ENCODE measurements around the gene ACO2. TPM values are rescaled to one million over a fixed set of nuclear protein-coding genes. Genes with fewer than 3 reads are reported as not detected.
A peak's percentile ranks its signal among the peaks of the same experiment; 100 is the strongest.
"Not testable (repeated sequence)": the region's sequence is repeated elsewhere in the genome, so short reads cannot be mapped to it uniquely, and the experiment has no call there.

Gene ACO2
- total RNA-seq, 1 experiment from 2014 or later, result 43.7 TPM

DNA sequence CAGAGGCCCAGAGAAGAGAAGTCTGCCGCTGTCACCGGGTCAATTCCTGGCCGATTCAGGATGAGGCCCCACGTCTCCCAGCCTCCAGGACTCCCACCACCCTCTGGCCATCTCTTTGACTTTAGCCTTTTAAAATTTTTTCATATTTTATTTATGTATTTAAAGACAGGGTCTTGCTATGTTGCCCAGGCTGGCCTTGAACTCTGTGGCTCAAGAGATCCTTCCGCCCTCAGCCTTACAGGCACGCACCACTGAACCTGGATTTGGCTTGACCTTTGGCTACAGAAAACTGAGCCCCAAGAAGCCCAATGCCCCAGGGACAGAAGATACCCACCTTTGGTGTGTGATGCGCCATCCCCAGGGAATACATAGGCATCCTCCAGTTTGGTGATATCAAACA lies 71.4 kb downstream of the ACO2 start:
- no peak for DNase-seq (ENCODE audit: low read depth)

DNA sequence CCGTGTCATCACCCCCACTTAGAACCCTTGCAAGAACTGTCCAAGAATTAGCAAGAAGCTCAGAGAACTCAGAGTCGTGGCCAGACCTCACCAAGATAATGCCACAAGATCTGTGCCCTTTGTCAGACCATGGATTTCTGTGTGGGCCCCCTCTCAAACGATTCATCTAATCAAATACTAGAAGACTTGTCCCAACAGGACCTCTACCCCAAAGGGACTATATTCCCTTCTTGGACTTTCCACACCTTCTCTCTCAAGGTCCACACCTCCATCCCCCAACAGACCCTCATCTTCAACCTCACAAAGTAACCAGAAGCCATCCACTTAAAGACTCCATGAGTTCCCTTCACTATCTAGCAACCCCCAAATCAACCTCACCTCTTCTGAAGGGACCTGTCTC lies 72.6 kb downstream of the ACO2 start:
- DNase-seq (ENCODE audit: low read depth), result no peak

DNA sequence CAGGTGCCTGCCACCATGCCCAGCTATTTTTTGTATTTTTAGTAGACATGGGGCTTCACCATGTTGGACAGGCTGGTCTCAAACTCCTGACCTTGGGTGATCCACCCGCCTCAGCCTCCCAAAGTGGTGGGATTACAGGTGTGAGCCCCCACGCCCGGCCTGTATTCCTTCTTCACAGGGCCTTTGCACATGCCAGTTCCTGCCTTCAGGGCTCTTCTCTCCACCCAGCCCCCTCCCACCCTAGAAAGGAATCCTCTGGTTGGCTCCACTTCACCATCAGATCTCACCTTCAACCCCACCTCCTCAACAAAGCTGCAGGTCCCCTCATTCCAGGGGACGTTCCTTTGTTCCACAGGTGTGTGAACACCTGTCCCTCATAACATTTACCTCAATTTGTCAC lies 73.3 kb downstream of the ACO2 start:
- DNase-seq (ENCODE audit: low read depth), result no peak

DNA sequence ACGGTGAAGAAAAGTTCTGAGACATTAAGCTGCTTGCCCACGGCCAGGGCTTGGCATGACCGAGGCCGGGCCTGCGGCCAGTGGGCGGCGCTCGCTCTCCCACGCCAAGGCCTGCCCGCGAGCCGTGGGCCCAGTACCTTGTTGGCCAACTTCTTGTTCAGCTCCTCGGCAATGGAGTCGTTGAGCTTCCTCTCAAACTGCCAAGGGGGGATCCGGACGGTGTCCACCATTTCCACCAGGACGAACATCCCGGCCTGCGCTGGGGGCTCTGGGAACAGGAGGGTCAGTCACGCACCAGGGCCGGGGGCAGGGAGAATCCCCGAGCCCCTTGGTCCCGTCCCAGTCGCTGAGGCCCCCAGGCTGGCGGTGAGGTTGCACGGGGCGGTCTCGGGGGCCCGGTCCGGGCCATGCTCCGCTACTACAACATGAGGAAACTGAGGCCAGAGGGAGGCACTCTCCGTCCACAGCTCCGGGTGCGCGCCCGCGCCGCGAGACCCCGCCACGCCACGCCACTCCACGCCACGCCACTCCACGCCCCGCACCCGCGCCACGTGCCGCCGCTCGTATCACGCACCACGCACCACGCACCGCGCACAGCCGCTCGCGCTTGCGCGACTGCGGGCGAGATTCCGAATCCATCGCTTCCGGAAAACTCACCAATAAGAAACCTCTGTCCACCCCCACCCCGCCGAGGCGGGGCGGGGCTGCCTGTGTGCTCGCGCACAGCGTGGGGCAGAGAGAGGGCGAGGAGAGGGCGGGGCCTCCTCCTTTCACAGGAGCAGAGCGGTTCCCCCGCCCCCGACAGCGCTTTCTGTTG lies 75.1 kb downstream of the ACO2 start, which contains the start of gene POLR3H:
POLR3H (minus strand) TSS at position 617 of the 817 bp plus-strand sequence; CDS start at position 248, 369 bp downstream.
- DNase-seq (ENCODE audit: low read depth), result peak; percentile 96

DNA sequence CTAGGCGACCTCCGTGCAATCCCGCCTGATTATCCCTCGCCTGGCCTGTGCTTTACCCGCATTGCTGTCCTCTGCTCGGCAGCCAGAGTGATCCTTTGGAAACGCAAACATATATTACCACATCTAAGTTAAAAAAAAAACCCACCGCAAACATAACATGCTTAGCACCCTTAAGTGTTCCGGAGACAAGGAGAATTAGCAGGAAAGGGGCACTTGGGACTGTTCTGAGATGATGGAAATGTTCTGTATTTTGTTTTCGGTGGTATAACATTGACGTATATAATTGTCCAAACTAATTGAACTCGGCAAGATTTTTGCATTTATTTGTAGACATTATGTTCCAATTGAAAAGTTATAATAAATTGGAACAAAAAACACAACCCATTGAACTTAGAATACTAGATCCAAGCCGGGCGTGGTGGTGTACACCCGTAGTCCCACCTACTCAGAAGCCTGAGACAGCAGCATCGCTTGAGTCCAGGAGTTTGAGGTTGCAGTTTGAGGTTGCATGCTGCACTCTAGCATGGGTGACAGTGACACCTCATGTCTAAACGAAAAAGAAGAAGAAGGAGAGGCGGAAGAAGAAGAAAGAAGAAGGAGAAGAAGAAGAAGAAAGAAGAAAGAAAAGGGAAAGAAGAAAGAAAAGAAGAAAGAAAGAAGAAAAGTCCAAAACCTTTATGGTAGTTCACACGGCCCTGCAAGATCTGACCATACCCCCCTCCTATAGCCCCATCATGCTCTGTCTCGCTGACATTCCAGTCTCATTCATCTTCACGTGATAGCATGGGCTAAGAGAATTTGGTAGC lies 76.0 kb downstream of the ACO2 start:
- no peak for DNase-seq (ENCODE audit: low read depth)

DNA sequence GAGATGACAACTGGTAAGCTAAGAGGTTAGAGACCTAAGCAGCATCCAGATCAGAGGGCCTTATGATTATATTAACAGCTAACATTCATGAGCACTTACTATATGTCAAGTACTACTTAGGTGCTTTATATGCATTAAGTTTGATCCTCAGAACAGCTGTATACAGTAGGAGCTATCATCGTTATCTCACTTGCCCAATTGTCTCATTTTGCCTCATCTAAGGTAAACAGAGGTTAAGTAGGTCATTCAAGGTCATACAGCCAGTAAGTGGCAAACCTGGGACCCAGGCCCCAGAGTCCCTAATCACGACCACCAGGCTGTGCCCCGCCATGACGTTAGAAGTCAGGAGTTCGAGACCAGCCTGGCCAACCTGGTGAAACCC lies 79.9 kb downstream of the ACO2 start:
- DNase-seq (ENCODE audit: low read depth), result no peak

DNA sequence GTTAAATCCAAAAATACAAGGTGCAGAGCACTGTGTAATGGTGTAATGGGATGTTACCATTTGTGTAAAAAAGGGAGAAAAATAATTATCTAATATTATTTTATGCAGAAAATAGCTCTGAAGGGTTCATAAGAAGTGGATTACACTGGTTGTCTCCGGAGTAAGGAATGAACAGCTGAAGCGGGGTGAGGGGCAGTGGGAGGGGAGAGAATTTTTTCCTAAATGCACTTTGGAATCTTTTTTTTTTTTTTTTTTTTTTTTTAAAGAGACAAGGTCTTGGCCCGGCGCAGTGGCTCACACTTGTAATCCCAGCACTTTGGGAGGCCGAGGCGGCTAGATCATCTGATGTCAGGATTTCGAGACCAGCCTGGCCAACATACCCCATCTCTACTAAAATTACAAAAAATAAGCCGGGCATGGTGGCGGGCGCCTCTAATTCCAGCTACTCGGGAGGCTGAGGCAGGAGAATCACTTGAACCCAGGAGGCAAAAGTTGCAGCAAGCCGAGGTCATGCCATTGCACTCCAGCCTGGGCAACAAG lies 82.1 kb downstream of the ACO2 start:
- no peak for DNase-seq (ENCODE audit: low read depth)

DNA sequence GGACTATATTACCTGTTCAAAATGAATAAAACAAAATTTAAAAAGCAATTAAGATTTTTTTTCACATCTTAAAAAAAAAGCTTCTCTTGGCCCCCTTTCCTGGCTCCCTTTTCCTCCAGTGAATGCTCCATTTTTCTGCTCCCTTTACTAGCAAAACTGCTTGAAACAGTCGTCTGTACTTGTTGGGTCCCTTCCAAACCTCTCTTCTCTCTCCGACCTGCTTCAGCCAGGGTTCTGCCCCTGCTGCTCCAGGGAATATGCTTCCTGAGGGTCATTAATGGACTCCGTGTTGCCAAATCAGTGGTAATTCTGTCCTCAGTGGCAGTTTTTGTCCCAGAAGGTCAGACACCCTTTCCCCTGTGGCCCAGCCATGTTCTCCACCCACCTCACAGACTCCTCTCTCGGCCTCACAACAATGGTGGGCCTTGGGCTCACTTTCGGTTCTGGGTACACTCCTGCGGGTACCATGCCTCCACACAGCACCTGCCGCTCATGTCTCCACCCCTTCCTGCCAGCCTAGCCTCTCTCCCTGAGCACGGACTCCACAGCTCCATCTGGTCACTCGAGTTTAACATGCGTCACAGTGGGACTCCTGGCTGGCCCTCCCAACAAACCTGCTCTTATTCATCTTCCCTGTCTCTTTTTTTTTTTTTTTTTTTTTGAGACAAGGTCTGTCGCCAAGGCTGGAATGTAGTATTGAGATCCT lies 83.1 kb downstream of the ACO2 start:
- DNase-seq (ENCODE audit: low read depth), result no peak

DNA sequence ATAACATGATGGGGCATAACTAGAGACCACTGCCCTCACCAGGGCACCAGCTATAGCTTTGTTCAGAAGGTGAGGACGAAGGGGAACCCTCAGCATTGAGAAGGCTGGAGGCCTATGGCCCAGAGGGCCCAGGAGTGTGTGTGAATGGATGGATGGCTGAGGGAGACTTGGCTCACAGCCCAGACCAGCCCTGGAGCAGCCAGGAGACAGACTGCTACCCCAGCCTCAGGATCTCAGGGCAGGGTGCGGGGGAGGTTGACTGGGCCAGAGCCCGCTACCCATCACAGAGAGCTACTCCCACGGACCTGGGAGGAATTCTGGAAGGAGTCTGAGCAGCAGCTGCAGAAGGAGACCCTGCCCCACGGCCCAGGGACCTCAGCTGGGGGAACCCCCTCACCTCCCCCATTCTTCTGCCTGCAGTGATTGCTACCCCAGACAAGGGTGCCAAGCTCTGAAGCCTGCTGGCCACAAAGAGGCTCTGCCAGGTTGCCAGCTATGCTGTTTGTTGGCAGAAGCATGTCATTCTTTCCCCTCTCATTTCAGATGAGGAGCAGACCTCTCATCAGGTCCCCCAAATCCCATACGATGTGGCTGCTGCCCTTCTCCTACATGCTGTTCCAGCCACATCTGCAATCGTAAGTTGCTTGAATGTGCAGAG lies 86.5 kb downstream of the ACO2 start:
- DNase-seq (ENCODE audit: low read depth), result no peak

DNA sequence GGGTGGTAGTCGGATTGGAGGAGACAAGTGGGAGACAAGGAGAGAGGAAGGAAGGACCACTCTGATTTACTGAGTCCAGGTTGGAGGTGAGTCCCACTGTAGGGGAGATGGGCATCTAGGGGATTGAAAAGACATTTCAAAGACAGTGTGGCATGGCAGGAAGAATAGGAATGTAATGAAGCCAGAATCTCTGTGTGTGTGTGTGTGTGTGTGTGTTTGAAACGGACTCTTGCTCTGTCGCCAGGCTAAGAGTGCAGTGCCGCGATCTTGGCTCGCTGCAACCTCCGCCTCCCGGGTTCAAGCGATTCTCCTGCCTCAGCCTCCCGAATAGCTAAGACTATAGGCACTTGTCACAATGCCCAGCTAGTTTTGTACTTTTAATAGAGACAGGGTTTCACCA lies 87.6 kb downstream of the ACO2 start:
- no peak for DNase-seq (ENCODE audit: low read depth)

DNA sequence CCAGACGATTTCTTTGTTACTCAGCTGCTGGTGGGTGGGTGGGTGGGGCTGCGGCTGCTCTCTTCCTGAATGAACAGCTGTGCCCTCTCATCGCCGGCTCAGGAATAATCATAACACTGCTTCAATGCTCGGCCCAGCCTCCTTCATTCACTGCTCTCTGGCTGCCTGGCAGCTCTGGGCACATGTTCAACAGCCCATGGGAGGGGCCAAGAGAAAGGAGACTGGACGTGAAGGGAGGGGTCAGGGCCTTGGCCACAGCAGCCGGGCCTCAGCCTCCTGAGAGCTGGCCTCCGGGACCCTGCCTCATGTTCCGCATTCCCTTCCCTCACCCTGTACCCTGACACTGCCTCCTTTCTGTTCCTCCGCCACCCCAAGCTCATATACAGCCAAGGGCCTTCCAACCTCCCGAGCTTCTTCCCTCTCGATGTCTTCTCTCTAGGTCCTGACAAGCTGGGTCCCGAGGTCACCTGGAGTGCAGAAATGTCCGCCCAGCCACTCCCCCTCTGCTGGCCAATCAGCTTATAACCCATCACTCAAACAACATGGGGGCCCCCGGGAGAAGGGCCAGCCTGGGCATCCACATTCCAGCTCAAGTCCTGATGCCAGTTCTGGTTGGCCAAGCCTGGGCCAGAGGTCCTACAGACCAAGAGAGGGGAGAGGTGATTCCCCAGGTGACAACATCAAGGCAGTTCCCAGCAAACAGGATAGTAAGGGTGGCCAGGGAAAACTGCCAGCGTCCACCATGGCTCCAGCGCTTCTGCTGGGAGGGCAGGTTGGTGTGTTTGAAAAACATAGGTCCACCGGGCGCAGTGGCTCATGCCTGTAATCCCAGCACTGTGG lies 88.7 kb downstream of the ACO2 start:
- DNase-seq (ENCODE audit: low read depth), result peak; percentile 79

DNA sequence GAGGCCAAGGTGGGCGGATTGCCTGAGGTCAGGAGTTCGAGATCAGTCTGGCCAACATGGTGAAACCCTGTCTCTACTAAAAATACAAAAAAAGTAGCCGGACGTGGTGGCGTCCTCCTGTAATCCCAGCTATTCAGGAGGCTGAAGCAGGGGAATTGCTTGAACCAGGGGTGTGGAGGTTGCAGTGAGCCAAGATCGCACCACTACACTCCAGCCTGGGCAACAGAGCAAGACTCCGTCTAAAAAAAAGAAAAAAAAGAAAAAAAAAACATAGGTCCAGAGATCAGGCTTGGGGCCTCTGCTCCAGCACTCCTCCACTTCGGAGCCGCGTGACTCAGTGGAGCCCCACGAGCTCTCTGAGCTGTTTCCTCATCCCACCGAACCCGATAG lies 89.3 kb downstream of the ACO2 start:
- not testable (repeated sequence) for DNase-seq (ENCODE audit: low read depth)

DNA sequence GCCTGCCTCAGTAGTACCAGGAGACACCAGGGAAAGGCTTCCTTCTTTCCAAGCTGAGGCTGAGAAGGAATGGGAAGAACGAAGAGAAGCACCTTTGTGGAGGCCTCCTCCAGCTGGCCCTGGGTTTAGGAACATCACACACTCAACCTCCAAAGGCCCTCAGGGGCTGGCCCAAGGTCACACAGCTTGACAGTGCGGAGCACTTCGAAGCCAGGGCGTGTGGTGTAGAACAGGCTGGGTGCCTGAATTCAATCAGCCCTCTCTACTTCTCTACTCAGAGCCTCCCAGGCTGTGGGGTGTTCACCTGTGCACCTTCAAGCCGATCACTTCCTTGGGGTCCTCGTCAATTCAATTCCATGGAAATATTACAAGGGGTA lies 91.2 kb downstream of the ACO2 start:
- DNase-seq (ENCODE audit: low read depth), result no peak

DNA sequence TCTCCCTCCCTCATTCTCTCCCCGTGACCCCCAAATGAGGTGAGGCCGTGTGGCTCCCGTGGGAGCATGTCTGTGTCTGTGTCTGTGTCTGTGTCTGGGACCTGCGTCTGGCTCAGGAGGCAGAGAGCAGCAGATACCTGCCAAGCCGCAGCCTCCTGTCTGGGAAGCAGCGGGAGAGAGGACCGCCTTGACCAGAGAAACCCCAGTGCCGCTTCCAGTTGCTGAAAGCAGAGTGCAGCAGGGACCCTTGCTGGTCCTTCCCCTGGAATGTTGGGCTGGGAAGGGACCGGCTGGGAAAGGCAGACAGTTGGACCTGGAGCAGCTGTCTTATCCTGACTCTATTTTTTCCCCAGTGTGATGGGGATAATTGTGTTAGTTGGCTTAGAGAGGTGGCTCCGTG lies 92.4 kb downstream of the ACO2 start:
- DNase-seq (ENCODE audit: low read depth), result no peak

DNA sequence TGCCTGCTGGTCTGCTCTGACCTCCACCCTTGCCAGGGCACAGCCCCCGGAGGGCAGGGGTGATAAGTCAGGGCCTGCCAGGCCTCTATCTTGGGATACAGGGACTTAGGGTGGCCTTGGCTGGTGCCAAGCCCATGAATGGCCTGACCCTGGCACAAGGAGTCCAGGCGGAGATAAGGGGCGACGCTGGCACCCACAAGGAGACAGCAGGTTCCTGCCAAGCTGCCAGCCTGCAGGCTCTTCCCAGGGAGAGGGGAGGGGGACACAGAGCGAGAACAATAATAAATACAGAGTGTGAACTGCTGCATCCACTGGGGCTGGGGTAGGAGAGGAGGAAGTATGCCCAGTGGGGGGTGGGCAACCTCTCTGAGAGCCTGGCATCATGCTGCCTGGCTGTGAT lies 92.9 kb downstream of the ACO2 start:
- no peak for DNase-seq (ENCODE audit: low read depth)

DNA sequence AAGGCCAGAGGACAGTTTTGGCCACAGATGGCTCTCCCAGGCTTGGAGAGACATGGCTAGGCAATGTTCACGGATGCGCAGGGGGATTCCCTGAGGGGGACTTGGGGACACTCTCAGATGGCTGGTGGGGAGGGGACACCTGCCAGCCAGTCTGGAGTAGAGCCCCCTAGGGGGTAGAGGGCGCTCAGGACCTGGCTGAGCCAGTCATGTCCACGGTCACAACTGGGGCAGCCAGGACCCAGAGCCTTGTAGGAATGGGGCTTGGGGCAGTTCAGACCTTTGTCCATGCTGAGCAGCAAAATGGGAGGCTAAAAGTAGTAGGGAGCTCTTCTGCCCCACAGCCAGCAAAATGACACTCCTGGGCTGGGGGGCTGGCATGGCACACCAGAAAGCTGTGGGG lies 93.5 kb downstream of the ACO2 start:
- no peak for DNase-seq (ENCODE audit: low read depth)

DNA sequence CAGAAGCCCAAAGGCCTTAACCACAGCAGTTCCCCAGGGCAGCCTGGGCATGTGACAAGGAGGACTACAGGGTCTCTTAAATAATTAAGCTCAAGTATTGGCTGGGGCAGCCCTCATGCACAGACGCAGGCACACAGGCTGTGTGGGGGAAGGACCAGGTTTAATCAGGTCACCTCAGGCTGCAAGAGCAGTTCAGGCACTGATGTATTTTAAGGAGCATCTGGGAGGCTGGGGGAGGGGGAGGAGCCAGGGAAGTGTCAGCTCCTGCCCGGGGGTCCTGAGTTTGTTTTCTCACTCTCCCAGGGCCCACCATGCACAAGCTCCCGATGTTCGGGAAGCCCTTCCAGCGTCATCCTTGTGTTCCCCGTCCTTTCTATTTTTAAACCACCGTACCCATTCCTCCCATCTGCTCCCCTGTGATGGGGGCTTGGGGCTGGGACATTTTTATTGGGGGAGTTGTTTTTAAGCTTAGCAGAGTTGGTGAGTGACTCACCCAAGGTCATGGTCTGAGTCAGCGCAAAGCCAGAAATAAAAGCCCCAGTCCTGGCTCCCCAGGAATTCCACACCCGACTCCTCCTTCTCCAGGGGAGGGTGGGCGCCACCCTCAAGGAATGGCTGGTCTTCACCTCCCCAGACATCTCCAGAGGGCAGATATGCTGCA lies 94.3 kb downstream of the ACO2 start:
- DNase-seq (ENCODE audit: low read depth), result peak; percentile 85

DNA sequence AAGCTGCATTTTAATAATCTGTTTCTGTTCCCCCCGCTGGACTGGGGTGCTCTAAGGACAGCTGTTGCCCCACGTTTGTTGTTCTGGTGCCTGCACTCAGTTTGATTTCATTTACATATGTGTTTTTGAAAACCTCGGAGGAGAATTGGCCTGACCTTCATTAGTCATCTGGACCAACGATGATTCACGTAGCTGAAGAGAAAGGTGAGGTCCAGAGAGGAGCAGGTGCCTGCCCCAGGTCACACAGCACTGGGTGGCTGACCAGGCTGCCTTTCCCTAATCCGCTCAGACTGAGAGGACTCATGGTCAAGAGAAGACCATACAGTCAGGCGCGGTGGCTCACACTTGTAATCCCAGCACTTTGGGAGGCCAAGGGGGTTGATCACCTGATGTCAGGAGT lies 95.6 kb downstream of the ACO2 start:
- DNase-seq (ENCODE audit: low read depth), result peak; percentile 37

DNA sequence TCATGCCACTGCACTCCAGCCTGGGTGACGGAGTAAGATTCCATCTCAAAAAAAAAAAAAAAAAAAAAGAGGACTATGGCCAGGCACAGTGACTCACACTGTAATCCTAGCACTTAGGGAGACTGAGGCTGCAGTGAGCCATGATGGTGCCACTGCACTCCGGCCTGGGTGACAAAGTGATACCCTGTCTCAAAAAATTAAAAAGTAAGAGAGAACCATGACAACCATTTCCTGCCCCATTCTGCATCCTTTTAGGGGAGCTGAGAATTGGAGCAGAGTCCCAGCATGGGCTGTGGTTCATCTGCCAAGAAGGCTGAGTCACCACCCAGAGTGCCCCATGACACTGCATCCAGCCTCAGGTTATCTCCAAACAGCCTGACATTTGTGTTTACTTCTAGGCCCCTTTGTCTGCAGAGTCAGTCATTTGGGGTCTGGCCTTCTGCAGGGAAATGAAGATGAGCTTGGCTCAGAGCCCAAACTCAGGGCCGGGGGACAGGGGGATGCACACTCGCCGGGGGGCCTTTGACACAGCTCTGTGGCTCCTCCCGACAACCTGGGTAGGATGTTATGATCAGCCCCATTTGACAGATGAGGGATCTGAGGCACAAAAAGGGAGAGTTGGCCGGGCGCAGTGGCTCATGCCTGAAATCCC lies 96.6 kb downstream of the ACO2 start:
- peak; percentile 92 for DNase-seq (ENCODE audit: low read depth)

DNA sequence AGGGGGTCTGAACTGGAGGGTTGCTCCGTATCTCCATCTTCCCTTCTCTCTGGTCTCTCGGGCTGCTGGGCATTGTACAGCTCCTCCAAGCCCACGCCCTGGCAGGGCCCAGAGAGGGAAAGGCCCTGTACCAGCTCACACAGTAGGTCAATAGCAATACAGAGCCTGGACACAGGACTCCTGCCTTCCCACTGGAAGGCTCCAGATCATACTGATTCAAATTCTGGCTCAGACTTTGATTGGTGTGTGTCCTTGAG lies 98.5 kb downstream of the ACO2 start:
- DNase-seq (ENCODE audit: low read depth), result no peak

Data from RPMI7951 (cell line).